ENCODE data around the gene GRN. TPM values are rescaled to one million over a fixed set of nuclear protein-coding genes. Genes with fewer than 3 reads are reported as not detected.
A peak's percentile ranks its signal among the peaks of the same experiment; 100 is the strongest.

The GRN gene
- total and polyA plus RNA-seq, 2 of the 13 experiments (the other 11 are each of a cell fraction or from before 2014, with no cell fraction given) = 86.6 to 143 TPM

DNA sequence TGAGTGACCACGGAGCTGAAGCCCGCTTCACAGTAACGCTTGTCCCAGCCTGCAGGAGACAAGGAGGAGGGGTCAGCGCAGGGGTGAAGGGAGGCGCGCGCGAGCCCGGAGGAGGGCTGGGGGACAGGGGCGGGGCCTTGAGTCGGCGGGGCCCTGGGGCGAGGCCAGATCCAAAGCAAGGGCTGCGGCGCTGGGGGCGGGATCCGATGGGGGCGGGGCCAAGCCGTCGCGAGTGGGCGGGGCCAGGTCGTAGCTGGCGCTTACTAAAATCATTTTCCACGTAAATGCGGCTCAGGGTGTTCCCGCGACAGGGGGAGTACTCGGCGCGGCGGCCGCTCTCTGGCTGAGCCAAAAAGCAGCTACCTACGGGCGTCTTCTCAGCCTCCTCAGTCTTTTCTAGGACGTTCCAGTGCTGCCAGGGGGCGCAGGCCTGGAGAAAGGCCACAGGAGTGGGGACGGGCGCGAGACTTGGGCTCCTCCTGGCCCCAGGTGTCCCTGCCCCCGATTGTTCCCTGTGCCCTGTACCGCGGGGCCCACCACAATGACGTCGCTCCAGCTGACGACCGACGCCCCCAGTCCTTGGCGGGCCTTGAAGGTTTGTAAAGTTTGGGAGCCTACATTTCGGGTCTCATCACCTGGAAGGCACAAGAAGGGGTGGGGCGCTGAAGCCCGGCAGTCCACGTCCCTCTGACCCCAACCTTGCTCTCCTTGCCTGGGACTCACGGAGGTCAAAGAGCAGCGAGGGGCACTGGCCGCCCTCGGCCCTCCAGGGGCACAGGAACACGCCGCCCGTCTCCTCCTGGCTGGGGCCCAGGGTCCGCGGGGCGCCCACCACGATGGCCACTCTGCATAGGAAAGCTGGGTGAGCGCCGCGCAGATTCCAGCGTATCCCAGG is 40.4 kb downstream of the GRN start (continued):
- TF ChIP-seq, protein P1, sequence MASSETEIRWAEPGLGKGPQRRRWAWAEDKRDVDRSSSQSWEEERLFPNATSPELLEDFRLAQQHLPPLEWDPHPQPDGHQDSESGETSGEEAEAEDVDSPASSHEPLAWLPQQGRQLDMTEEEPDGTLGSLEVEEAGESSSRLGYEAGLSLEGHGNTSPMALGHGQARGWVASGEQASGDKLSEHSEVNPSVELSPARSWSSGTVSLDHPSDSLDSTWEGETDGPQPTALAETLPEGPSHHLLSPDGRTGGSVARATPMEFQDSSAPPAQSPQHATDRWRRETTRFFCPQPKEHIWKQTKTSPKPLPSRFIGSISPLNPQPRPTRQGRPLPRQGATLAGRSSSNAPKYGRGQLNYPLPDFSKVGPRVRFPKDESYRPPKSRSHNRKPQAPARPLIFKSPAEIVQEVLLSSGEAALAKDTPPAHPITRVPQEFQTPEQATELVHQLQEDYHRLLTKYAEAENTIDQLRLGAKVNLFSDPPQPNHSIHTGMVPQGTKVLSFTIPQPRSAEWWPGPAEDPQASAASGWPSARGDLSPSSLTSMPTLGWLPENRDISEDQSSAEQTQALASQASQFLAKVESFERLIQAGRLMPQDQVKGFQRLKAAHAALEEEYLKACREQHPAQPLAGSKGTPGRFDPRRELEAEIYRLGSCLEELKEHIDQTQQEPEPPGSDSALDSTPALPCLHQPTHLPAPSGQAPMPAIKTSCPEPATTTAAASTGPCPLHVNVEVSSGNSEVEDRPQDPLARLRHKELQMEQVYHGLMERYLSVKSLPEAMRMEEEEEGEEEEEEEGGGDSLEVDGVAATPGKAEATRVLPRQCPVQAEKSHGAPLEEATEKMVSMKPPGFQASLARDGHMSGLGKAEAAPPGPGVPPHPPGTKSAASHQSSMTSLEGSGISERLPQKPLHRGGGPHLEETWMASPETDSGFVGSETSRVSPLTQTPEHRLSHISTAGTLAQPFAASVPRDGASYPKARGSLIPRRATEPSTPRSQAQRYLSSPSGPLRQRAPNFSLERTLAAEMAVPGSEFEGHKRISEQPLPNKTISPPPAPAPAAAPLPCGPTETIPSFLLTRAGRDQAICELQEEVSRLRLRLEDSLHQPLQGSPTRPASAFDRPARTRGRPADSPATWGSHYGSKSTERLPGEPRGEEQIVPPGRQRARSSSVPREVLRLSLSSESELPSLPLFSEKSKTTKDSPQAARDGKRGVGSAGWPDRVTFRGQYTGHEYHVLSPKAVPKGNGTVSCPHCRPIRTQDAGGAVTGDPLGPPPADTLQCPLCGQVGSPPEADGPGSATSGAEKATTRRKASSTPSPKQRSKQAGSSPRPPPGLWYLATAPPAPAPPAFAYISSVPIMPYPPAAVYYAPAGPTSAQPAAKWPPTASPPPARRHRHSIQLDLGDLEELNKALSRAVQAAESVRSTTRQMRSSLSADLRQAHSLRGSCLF (CRISPR knock-in tag; IDR thresholded peaks at IDR 0.05; ENCODE audit: borderline replicate concordance) = no peak
- TF ChIP-seq KDM2A (CRISPR knock-in tag; IDR thresholded peaks at IDR 0.05; ENCODE audit: borderline replicate concordance, low read depth) = peak; percentile 63
- TF ChIP-seq SIN3A (IDR thresholded peaks at IDR 0.05; ENCODE audit: borderline replicate concordance, low read depth, low read length) = peak; percentile 35; the same call in 1 of the 2 replicates
- no peak for TF ChIP-seq ZNF367 (CRISPR knock-in tag; IDR thresholded peaks at IDR 0.05; ENCODE audit: borderline replicate concordance)
- TF ChIP-seq, protein P2, sequence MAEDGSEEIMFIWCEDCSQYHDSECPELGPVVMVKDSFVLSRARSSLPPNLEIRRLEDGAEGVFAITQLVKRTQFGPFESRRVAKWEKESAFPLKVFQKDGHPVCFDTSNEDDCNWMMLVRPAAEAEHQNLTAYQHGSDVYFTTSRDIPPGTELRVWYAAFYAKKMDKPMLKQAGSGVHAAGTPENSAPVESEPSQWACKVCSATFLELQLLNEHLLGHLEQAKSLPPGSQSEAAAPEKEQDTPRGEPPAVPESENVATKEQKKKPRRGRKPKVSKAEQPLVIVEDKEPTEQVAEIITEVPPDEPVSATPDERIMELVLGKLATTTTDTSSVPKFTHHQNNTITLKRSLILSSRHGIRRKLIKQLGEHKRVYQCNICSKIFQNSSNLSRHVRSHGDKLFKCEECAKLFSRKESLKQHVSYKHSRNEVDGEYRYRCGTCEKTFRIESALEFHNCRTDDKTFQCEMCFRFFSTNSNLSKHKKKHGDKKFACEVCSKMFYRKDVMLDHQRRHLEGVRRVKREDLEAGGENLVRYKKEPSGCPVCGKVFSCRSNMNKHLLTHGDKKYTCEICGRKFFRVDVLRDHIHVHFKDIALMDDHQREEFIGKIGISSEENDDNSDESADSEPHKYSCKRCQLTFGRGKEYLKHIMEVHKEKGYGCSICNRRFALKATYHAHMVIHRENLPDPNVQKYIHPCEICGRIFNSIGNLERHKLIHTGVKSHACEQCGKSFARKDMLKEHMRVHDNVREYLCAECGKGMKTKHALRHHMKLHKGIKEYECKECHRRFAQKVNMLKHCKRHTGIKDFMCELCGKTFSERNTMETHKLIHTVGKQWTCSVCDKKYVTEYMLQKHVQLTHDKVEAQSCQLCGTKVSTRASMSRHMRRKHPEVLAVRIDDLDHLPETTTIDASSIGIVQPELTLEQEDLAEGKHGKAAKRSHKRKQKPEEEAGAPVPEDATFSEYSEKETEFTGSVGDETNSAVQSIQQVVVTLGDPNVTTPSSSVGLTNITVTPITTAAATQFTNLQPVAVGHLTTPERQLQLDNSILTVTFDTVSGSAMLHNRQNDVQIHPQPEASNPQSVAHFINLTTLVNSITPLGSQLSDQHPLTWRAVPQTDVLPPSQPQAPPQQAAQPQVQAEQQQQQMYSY (CRISPR knock-in tag; IDR thresholded peaks at IDR 0.05) = no peak
- TF ChIP-seq PAF1 (CRISPR knock-in tag; IDR thresholded peaks at IDR 0.05) = no peak
- 0 out of 2 replicates have a peak, but pooled peaks have one; percentile 33 for TF ChIP-seq HDAC1 (CRISPR knock-in tag; IDR thresholded peaks at IDR 0.05)
- no peak for TF ChIP-seq SMARCE1 (IDR thresholded peaks at IDR 0.05; ENCODE audit: borderline replicate concordance)
- 0 out of 2 replicates have a peak, but pooled peaks have one; percentile 46 for TF ChIP-seq MXD4 (CRISPR knock-in tag; IDR thresholded peaks at IDR 0.05)
- 0 out of 2 replicates have a peak, but pooled peaks have one; percentile 44 for TF ChIP-seq FOXC1 (CRISPR knock-in tag; IDR thresholded peaks at IDR 0.05; ENCODE audit: borderline replicate concordance)
- no peak for TF ChIP-seq ZNF598 (CRISPR knock-in tag; IDR thresholded peaks at IDR 0.05; ENCODE audit: borderline replicate concordance)
- TF ChIP-seq, protein P3, sequence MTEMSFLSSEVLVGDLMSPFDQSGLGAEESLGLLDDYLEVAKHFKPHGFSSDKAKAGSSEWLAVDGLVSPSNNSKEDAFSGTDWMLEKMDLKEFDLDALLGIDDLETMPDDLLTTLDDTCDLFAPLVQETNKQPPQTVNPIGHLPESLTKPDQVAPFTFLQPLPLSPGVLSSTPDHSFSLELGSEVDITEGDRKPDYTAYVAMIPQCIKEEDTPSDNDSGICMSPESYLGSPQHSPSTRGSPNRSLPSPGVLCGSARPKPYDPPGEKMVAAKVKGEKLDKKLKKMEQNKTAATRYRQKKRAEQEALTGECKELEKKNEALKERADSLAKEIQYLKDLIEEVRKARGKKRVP (CRISPR knock-in tag; IDR thresholded peaks at IDR 0.05) = 0 out of 4 replicates have a peak, but pooled peaks of 1 of the 2 experiments have one; percentile 23
- peak; percentile 48 for TF ChIP-seq ZFX (CRISPR knock-in tag; IDR thresholded peaks at IDR 0.05; ENCODE audit: low read depth)
- TF ChIP-seq, protein P4, sequence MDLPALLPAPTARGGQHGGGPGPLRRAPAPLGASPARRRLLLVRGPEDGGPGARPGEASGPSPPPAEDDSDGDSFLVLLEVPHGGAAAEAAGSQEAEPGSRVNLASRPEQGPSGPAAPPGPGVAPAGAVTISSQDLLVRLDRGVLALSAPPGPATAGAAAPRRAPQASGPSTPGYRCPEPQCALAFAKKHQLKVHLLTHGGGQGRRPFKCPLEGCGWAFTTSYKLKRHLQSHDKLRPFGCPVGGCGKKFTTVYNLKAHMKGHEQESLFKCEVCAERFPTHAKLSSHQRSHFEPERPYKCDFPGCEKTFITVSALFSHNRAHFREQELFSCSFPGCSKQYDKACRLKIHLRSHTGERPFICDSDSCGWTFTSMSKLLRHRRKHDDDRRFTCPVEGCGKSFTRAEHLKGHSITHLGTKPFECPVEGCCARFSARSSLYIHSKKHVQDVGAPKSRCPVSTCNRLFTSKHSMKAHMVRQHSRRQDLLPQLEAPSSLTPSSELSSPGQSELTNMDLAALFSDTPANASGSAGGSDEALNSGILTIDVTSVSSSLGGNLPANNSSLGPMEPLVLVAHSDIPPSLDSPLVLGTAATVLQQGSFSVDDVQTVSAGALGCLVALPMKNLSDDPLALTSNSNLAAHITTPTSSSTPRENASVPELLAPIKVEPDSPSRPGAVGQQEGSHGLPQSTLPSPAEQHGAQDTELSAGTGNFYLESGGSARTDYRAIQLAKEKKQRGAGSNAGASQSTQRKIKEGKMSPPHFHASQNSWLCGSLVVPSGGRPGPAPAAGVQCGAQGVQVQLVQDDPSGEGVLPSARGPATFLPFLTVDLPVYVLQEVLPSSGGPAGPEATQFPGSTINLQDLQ (CRISPR knock-in tag; IDR thresholded peaks at IDR 0.05) = no peak; the same call in 1 of the 2 replicates
- TF ChIP-seq ZNF138 (CRISPR knock-in tag; IDR thresholded peaks at IDR 0.05; ENCODE audit: low read depth) = no peak
